Fibroblast of lung (primary cell): ENCODE measurements around the gene RTL10. TPM values are rescaled to one million over a fixed set of nuclear protein-coding genes. Genes with fewer than 3 reads are reported as not detected.

Experiments used
- DNase-seq, 2 donors: peaks; one replicate each; pipeline versions ENCODE4 v3.0.0 to v3.0.0-alpha.2; 2010; ENCODE audit warnings: low read depth in 2 of 2
- H2AFZ ChIP-seq: 2 replicates; pipeline ENCODE4 v1.5.1; 2012; ENCODE audit warnings: low read length, control low read depth, inconsistent platforms
- H3K27ac ChIP-seq: 2 replicates; pipeline ENCODE4 v1.5.1; 2011; ENCODE audit warnings: low read length, control low read depth; ENCODE audit not compliant: insufficient read depth
- H3K27me3 ChIP-seq: 2 replicates; pipeline ENCODE4 v1.5.1; 2011; ENCODE audit warnings: mild to moderate bottlenecking, low read length; ENCODE audit not compliant: control insufficient read depth, insufficient read depth
- H3K36me3 ChIP-seq: 2 replicates; pipeline ENCODE4 v1.5.1; 2011; ENCODE audit warnings: low read length; ENCODE audit not compliant: control insufficient read depth, insufficient read depth
- H3K4me1 ChIP-seq: 2 replicates; pipeline ENCODE4 v1.5.1; 2011; ENCODE audit warnings: low read length; ENCODE audit not compliant: control insufficient read depth, insufficient read depth; ENCODE audit errors: extremely low read depth
- H3K4me2 ChIP-seq: 2 replicates; pipeline ENCODE4 v1.5.1; 2011; ENCODE audit warnings: low read length, control low read depth; ENCODE audit not compliant: insufficient read depth; ENCODE audit errors: extremely low read depth
- H3K4me3 ChIP-seq, 4 experiments: fragments of 200-600 bp in 1 of 4; sonication (generic) in 1 of 4; replicated peaks in 1 of 4; 2 replicates each; pipeline ENCODE4 v1.5.1; 2011 to 2016; ENCODE audit warnings: low read length in 4 of 4, low read depth in 3 of 4, mild to moderate bottlenecking in 3 of 4, control low read depth in 2 of 4, inconsistent platforms in 1 of 4, mixed read lengths in 1 of 4; ENCODE audit not compliant: insufficient read depth in 1 of 4; ENCODE audit errors: control extremely low read depth in 1 of 4
- H3K79me2 ChIP-seq: 2 replicates; pipeline ENCODE4 v1.5.1; 2012; ENCODE audit warnings: mild to moderate bottlenecking, low read length, inconsistent platforms; ENCODE audit not compliant: control insufficient read depth, insufficient read depth
- H3K9ac ChIP-seq: 2 replicates; pipeline ENCODE4 v1.5.1; 2011; ENCODE audit warnings: mild to moderate bottlenecking, low read length, control low read depth; ENCODE audit not compliant: insufficient read depth
- H3K9me3 ChIP-seq: 2 replicates; pipeline ENCODE4 v1.5.1; 2012; ENCODE audit warnings: low read depth, low read length; ENCODE audit not compliant: control insufficient read depth, insufficient read depth
- H4K20me1 ChIP-seq: 2 replicates; pipeline ENCODE4 v1.5.1; 2011; ENCODE audit warnings: low read length; ENCODE audit not compliant: control insufficient read depth, insufficient read depth; ENCODE audit errors: extremely low read depth
- CTCF ChIP-seq, 2 donors: IDR thresholded peaks in 1 of 2; conservative IDR thresholded peaks in 1 of 2; 1 replicate in 1 of 2; 2 replicates in 1 of 2; pipeline ENCODE4 v1.5.1; 2011 to 2012; ENCODE audit warnings: low read length in 2 of 2, control low read depth in 1 of 2, inconsistent platforms in 1 of 2, low read depth in 1 of 2, mild to moderate bottlenecking in 1 of 2
- EZH2 ChIP-seq: IDR thresholded peaks from 2 replicates; pipeline ENCODE4 v1.5.1; 2012; ENCODE audit warnings: low read length, control low read depth, mild to moderate bottlenecking; ENCODE audit errors: missing control alignments
- polyA plus RNA-seq, 2 donors: library from polyadenylated mRNA; depleted of rRNA in 1 of 2; stranded (reverse) in 1 of 2; unstranded in 1 of 2; fragments of >200 nt; gene quantifications; 2 replicates each; pipeline ENCODE4 v1.2.1, GENCODE V29; 2011 to 2012; ENCODE audit warnings: missing spikeins in 1 of 2
- total RNA-seq: library from RNA; depleted of rRNA; stranded (reverse); fragments of >200 nt; gene quantifications from 2 replicates; pipeline ENCODE4 v1.2.1, GENCODE V29; 2014

RTL10 gene
- total and polyA plus RNA-seq, 2 donors (not counting 1 experiment from before 2014, with no cell fraction given) = 6.5 to 7.3 TPM

DNA sequence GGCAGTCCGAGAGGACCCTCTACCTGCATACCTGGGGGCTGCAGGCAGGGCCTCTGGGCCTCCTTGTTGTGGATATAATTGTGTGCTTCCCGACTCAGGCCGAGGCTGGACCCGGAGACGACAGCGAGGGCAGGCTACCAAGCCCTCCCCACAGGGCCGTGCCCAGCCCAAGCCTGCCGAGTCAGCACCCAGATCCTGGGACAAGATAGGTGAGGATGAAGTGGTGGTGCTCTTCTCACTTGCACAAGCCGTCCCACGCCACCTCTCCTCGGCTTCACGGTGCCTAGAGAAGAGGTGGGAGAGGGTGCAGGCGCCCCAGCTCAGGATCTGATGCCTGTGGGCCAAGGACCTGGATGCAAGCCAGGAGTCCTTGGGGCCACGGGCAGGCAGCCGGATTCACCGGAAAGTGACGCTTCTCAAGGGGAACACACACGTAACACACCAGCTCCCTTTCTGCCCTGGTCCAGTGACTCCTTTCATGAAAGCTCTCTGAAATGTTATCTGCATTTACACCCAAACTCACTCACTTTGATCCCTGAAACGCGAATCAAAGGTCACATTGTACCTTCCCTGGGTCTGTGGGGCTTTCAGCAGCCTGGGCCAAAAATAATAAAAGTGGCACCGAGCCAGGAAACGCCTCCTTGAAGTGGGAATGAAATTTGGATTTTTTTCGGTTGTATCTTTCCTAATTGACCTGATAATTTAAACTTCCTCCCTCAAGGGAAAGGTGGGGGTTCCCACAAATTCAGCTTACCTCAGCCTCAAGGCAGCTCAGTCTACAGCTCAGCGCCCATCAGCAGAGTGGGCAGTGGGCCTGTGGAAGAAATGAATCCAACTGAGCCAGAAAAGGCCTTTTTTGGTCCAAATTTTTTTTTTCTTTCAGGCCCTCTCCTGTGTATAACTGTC is 1.1 kb upstream of the RTL10 start:
- peaks cover 9% of the 10 kb centered on the region for H3K36me3 ChIP-seq
- no peaks in the 10 kb centered on the region for H3K9me3 ChIP-seq
- peak overlapping the region; percentile 68 to 95 (median 86) for H3K4me3 ChIP-seq
- peak overlapping the region; percentile 14 for H2AFZ ChIP-seq
- peaks cover 42% of the 10 kb centered on the region for H3K79me2 ChIP-seq
- H3K27me3 ChIP-seq = no peaks in the 10 kb centered on the region
- TF ChIP-seq CTCF (conservative IDR thresholded peaks at IDR 0.05 in 1 of 2, IDR thresholded peaks at IDR 0.05 in 1 of 2; ENCODE audit: low read depth in 1 of 2, low read length in 2 of 2) (no peak), EZH2 (no peak)
- H3K9ac ChIP-seq = peak overlapping the region; percentile 88
- peak overlapping the region; percentile 97 for H3K4me2 ChIP-seq
- peaks cover 6% of the 10 kb centered on the region for H3K4me1 ChIP-seq
- DNase-seq = peak; percentile 41 to 55
- H4K20me1 ChIP-seq = no peaks in the 10 kb centered on the region
- peak overlapping the region; percentile 93 for H3K27ac ChIP-seq

DNA sequence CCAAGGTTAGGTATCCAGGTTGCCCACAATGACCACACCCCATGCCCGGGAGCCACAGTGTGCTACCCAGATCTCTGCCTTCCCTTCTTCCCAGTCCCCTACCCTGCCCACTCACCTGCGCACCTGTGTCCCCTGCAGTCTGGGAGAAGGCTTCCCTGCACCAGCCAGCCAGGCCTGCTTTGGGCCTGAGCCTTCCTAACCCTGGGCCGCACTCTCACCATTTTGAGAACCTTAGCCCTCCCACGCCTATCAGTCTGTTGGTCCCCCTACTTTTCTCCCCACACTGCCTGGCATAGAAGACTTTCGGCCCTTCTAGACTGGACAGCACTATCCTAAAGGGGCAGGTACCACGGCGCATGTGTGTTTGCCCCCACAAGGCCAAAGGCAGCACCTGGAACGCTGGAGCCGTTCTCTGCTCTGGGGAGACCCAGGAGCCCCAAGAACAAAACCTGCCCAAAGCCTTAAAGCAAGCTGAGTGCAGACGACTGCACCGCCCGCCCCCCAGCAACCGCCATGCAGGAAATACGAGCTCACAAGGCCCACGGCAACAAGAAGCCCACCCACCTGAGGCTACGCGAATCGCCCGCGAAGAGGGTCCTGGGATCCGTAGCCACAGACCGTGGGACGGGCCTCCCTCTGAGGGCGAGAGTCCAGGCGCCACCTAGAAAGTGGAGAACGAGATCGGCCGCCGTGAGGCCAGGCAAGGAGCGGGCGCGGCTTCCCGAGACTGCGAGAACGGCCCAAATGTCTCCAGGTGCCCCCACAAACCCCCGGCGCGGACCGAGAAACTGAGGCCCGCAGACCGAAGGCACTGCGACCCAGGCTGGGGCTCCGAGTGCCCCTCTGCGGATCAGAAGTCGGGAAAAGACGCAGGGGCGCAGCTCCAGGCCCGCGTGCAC is 546 bp downstream of the RTL10 start:
- H3K79me2 ChIP-seq = peaks cover 47% of the 10 kb centered on the region
- H3K9me3 ChIP-seq = no peaks in the 10 kb centered on the region
- peak in 1 of 2 donors; percentile 18 for DNase-seq

More for the DNA sequence above, 546 bp downstream of the RTL10 start:
- Histone ChIP-seq H2AFZ (peak overlapping the region; percentile 70), H3K36me3 (peaks cover 12% of the 10 kb centered on the region), H3K27ac (peak overlapping the region; percentile 93), H4K20me1 (no peaks in the 10 kb centered on the region), H3K4me1 (peaks cover 6% of the 10 kb centered on the region), H3K4me2 (peak overlapping the region; percentile 99), H3K9ac (peak overlapping the region; percentile 89), H3K4me3 (peak overlapping the region; percentile 83 to 95 (median 94)), H3K27me3 (no peaks in the 10 kb centered on the region)
- TF ChIP-seq CTCF (conservative IDR thresholded peaks at IDR 0.05 in 1 of 2, IDR thresholded peaks at IDR 0.05 in 1 of 2; ENCODE audit: low read depth in 1 of 2, low read length in 2 of 2) (no peak), EZH2 (no peak)
